ENCODE results near the gene DENND1A.

- no peak for TF ChIP-seq GATA3 (IDR thresholded peaks at IDR 0.05; ENCODE audit: low read depth, low read length)
- TF ChIP-seq GATA2 (IDR thresholded peaks at IDR 0.05; ENCODE audit: low read depth, low read length) = no peak
These were observed 190.0 kb downstream of the DENND1A start for GRCh38 chr9:123739902-123740301.

Measured in SH-SY5Y (cell line).